Activated CD4-positive, CD25-positive, alpha-beta regulatory T cell treated with anti-CD3 and anti-CD28 coated beads, Interleukin-2, amount 50 U/mL, for 72 hours (primary cell): ENCODE measurements around the gene TRIM26.

Source experiments
- DNase-seq: peaks from one replicate; pipeline ENCODE4 v3.0.0; 2021

Gene TRIM26

DNA sequence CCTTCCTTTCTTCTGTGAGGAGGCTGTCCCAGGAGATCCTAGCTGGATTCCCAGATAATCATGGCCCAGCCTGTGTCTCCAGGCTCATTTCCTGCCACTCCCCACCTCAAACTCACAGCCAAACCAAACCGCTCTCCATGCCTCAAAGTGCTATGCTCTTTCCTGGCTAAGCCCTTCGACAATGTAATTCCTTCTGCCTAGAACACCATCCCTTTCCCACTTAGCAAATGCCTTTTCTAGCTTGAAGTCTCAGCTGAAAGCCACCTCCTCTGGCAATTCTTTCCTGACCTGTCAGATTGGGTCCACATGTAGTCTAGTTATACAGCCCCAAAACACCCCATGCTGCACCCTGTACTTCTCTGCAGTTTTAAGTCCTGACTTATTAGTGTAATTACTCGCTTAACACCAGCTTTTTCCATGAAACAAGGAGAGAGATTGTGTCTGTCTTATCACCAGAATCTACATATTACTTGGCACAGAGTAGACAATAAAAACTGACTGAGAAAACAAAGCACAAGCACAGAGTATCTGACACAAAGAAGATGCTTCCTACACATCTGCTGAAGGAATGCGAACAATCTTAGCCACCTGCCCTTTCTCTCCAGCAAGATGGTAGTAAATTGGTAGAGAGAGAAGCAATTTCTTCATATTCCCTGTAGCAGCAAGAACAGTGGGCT lies 5.4 kb downstream of the TRIM26 start:
- no peak for DNase-seq

DNA sequence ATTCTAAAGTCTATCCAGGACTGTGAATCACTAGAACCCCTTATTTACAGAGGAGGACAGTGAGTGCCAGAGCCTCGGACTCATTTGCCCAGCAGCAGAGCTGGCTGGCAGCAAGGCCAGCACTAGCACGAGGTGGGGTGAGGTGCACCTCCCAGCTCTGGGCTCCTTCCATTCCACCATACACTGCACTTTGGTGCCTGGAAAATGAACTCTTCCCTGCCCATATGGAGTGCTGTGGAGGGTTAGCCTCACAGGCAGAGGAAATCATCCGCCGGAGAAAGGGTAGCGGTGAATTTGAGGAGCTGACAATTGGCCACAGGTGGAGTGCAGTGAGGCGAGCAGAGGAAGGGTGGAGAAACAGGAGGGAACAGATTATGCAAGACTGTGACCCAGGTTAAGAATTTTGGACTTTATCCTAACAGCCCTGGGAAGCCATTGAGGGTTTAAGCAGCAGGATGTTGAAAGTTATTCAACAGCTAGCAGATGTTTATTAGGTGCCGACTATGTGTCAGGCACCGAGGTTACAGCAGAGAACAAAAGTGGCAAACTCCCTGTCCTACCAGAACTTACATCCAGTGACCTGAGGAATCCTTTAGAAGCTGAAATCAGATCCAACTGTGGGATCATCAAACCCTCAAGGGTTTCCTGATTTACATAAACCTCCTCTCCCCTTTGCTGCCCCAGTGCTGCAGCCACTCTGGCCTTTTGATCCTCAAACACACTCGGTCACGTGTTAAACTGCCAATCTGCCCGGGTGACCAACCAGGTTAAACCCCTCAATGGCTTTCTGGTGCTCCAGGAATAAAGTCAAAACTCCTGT lies 6.2 kb downstream of the TRIM26 start:
- DNase-seq, result no peak

GRCh38 chr6:30206152-30206551 lies 7.1 kb downstream of the TRIM26 start:
- no peak for DNase-seq

- DNase-seq, result no peak
These were observed 9.1 kb downstream of the TRIM26 start for GRCh38 chr6:30204116-30204515.

DNA sequence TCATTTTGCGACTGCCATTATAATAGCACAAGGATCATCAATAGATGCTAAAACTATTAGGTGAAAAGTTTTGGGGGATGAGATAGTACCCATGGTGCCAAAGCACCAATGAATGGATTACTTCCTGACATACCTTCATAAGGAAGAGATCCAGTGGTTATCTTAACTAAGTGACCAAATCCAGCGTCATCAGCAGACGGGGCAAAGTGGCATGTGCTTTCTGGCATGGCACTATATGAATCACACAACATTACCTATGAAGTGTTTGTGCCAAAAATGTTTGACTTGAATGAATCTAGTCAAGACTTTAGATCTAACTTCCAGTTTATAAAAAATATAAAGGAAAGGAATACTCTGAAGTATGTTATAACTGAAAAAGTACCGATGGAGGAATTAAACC lies 10.8 kb downstream of the TRIM26 start:
- no peak for DNase-seq

- no peak for DNase-seq
These were observed 12.5 kb downstream of the TRIM26 start for GRCh38 chr6:30200551-30201281.

DNA sequence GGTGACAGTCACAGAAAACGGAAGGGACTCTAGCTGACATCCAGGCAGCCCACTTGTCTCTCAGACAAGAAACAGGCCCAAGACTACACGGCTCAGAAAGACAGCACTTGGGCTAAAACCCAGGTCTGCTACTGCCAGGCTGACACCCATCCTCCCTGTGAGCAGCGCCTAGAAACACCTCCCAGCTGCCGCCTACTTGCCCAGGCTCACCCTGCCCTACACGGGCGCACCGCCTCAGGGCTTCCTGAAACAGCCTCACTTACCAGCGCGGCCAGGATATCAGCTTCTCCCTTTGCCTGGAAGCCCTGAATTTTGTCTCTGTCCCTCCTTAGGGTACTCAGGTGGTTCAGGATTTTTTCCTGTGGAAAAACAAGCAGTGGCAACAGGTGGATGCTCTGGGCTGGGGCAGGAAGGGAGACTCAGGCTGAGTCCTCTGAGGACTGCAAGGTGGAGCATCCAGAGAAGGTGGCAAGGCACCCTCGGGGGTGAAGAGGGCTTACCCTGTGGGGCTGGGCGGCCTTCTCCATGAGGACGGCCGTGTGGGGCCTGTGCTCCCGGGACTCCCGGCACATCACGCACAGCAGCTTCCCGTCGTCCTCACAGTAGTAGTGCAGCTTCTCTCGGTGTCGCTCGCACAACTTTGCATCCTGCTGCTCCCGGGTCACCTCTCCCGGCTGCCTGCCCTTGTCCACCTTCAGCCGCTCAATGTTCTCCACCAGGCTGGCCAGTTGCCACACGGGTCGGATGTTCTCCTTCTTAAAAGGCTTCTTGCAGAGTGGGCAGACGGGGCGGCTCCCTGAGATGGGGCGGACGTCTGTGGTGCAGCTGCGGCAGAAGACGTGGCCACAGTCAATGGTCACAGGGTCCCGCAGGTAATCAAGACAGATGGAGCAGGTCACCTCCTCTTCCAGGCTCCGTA lies 14.8 kb downstream of the TRIM26 start:
- DNase-seq, result no peak

GRCh38 chr6:30196376-30196775 lies 16.8 kb downstream of the TRIM26 start:
- DNase-seq, result no peak

DNA sequence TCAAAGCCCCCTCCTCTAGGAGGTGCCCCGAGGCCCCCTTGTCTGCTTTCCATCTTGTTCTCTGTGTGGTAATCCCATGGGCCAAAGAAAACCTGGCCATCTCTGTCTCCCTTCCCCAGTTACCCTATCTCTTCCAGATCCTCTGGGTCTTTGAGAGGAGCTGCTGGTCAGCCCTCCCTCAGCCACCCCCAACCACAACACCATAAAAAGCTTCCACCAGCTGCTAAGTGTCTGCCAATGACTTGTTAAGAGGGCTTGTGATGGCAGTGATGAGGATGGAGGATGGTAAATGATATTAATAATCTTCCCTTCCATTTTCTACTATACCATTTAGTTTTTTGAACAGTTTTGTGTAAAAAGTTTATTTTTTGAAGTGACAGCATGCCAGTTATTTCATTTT lies 17.3 kb downstream of the TRIM26 start:
- no peak for DNase-seq

- DNase-seq, result no peak
These were observed 18.2 kb downstream of the TRIM26 start for GRCh38 chr6:30194797-30195690.

DNA sequence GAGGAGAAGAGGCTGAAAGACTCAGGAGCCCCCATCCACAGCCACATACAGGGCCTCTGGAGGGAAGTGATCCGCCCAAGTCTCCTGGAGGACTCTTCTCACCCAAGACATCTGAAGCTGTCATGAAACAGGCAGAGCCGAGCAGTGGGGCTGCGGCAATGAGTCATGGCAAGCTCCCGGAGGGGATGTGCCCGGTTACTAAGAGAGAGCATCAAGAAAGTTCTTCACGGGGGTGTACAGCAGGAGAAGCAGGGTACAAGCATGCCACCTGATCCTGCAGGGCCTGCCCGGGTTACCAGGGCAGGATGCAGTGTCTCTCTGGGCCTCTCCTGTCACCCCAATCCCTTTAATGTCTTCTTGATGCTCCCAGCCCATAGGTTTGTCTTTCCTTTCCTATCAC lies 21.1 kb downstream of the TRIM26 start:
- no peak for DNase-seq

DNA sequence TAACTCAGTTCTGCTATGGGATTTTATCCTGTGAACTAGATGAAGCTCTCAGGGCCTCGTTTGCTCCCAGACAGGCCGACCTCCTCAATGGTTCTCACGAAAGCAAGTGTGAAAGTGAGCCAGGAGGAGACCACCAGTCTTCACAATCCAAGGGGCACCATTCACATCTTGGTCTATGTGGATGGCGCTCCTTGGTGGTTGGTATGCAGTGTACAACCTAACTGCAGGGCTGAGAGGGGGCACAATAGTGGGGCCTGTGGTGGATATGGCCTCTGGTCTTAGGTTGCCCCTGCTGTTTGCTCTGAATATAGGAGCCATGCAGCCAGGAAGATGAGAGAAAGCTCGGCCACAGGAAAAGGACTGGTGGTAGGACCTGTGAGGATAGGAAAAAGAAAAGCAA lies 24.7 kb downstream of the TRIM26 start:
- no peak for DNase-seq

DNA sequence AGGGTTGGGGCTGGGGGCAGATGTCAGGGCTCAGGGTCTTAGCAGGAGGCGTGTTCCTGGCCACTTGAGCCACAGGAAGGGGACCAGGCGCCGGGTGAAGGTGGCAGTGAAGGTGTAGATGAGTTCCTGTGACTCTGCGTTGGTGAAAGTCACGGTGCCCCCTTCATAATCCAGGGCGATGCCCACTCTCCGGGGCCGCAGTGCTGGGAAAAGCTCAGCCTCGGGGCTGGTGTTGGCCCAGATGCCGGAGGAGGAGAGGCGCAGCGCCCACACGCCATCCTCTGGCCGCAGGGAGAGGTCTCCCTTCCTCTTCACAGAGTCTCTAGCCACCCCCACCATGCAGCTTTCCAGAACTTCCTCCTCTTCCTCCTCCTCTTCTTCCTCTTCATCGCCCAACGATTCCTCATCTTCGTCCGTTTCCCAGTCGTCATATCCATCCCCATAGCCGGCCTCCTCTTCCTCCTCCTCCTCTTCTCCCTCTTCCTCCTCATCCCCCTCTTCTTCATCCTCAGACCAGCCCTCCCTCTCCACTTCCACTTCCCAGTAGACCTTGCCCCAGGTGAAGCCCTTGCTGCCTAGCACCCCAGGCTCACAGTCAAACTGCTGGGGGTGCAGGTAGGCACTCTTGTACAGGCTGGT lies 27.2 kb downstream of the TRIM26 start:
- DNase-seq, result no peak

DNA sequence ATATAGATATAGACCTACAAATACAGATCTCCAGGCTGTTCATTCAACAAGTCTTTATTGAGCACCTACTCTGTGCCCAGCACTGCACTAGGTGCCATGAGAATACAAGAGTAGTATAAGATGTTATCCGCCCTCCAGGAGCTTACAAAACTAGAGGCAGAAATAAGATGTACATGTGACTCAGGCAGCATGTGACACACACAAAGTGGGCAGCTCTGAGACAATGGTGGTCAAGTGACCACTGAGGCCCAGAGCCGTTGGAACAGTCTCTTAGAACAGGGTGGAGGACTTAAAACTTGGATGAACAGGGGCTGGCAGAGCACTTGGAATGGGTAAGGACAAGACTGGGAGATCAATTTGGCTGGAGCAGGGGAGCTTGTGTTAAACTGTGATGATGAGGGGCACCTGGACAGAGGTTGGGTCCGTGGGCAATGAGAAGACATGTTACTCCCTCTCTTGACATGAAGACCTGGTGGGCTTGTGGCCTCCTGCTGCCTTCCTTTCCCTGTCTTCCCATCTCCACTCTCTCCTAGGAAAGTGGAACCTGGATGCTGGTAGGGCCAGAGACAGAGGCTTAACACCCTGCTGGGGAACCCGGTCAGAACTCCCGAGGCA lies 28.7 kb downstream of the TRIM26 start:
- DNase-seq, result no peak

DNA sequence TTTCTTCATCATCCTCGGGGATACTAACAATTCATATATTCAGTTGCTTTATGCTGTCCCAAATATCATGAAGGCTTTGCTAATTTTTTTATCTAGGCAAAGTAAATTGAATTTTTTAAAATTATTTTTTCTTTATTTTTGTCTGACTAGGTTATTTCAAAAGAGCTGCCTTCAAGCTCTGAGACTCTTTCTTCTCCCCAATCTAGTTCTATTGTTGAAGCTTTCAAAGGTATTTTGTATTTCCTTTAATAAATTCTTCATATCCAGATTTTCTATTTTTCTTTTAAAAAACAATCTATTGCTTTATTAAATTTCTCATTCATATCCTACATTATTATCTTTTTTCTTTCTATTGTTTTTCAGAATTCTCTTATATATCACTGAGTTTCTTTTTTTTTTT lies 33.1 kb downstream of the TRIM26 start:
- DNase-seq, result no peak

DNA sequence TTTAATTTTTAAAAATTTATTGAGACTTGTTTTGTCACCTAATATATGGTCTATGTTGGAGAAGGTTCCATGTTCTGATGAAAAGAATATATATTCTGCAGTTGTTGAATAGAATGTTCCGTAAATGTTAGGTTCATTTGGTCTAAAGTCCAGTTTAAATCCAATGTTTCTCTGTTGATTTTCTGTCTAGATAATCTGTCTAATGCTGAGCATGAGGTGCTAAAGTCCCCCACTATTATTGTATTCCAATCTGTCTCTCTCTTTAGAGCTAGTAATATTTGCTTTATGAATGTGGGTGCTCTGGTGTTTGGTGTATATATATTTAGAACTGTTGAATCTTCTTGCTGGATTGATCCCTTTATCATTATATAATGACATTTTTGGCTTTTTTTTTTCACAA lies 34.4 kb downstream of the TRIM26 start:
- no peak for DNase-seq

DNA sequence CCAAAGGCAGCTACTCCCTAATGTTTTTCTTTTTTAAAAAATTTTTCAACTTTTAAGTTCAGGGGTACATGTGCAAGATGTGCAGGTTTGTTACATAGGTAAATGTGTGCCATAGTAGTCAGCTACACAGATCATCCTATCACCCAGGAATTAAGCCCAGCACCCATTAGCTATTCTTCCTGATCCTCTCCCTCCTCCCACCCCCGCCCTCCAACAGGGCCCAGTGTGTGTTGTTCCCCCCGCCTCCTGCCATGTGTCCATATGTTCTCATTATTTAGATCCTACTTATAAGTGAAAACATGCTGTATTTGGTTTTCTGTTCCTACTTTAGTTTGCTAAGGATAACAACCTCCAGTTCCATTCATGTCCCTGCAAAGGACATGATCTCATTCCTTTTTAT lies 37.4 kb downstream of the TRIM26 start:
- no peak for DNase-seq

GRCh38 chr6:30172681-30173080 lies 40.5 kb downstream of the TRIM26 start:
- DNase-seq, result no peak

DNA sequence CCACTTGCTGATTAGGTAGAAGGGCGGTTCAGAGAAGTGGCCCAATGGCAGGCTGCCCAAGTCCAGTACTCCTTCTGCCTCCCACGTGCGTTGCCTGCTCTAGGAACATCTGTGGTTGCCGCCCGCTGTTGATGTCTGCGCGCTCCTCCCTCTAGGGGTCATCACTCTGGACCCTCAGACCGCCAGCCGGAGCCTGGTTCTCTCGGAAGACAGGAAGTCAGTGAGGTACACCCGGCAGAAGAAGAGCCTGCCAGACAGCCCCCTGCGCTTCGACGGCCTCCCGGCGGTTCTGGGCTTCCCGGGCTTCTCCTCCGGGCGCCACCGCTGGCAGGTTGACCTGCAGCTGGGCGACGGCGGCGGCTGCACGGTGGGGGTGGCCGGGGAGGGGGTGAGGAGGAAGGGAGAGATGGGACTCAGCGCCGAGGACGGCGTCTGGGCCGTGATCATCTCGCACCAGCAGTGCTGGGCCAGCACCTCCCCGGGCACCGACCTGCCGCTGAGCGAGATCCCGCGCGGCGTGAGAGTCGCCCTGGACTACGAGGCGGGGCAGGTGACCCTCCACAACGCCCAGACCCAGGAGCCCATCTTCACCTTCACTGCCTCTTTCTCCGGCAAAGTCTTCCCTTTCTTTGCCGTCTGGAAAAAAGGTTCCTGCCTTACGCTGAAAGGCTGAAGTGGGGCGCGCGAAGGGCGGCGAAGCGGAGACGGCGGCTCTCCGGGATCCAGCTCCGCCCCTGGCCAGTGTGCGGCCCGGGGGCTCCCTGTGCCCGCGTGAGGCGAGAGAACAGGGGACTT lies 41.3 kb downstream of the TRIM26 start:
- DNase-seq, result no peak
